Measurements from ENCODE around the gene SLC1A3. TPM values are rescaled to one million over a fixed set of nuclear protein-coding genes. Genes with fewer than 3 reads are reported as not detected.

The SLC1A3 gene
- polyA plus RNA-seq, 3 donors, result 1.3 to 3.2 (median 1.9) TPM

GRCh38 chr5:36669015-36669651, 62.7 kb downstream of the SLC1A3 start:
- no peak for DNase-seq (ENCODE audit: extremely low read depth in 1 of 11, low read depth in 9 of 11, low spot score in 4 of 11)

DNA sequence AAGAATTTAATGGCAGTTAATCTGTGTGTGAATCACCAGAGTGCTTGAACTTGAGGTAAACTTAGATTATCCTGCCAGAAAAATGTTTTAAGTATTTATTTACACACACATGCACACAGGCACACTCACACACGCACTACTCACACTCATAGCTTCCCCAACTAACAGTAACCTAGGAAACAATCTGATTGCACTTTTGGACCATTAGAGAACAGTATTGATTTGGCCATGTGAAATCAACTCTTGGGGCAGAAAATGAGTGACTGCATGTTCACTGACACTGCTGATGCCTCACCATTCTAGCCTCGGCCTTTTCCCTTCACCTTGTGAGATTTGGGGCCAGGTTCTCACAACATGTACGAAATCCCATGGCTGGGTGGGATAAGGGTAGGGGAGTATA, 64.1 kb downstream of the SLC1A3 start:
- DNase-seq (ENCODE audit: extremely low read depth in 1 of 11, low read depth in 9 of 11, low spot score in 4 of 11), result no peak

DNA sequence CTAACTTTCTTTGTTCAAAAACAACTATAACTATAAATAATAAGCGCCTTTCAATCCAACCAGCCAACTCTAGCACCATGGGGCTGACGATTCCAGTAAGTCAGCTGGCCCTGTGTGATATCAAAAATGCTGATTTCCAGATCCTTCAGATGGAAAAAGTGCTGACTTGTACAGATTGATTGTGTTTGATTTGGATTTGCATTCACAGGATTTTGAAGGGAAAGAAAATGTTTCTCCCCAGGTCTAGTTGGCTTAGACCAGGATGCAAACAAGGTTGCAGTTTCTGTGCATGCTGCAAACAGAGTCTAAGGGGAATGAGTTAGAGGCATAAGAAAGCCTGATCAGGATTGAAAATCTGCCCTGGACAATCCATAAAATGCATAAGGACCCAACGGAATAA, 68.9 kb downstream of the SLC1A3 start:
- DNase-seq (ENCODE audit: extremely low read depth in 1 of 11, low read depth in 9 of 11, low spot score in 4 of 11), result no peak

DNA sequence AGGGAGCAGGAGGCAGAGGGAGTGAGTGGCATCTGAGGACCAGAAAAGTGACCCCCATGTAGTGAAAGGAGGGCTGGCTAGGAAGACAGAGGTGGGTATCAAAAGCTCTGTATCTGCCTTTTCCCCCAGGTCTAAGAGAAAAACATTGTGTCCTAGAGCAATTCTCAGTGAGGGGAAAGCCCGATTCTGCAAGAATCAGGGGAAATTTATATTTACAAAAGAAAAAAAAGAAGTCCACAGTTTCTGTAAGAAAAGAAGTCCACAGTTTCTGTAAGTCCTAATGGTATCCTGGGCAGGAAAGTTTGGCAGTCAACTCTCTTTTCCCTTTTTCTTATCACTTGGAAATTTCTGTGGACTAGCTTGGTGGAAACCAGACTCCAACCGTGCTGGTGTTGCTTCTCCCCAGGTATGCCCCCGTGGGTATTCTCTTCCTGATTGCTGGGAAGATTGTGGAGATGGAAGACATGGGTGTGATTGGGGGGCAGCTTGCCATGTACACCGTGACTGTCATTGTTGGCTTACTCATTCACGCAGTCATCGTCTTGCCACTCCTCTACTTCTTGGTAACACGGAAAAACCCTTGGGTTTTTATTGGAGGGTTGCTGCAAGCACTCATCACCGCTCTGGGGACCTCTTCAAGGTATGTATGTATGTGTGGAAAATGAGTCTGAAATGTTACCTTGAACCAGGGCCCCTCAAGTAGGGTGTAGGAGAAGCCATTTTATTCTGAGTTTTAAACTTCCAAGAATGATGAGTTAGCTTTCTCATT, 73.0 kb downstream of the SLC1A3 start:
- DNase-seq (ENCODE audit: extremely low read depth in 1 of 11, low read depth in 9 of 11, low spot score in 4 of 11), result no peak

- no peak for DNase-seq (ENCODE audit: extremely low read depth in 1 of 11, low read depth in 9 of 11, low spot score in 4 of 11)
These were observed 73.7 kb downstream of the SLC1A3 start for GRCh38 chr5:36680066-36680465.

DNA sequence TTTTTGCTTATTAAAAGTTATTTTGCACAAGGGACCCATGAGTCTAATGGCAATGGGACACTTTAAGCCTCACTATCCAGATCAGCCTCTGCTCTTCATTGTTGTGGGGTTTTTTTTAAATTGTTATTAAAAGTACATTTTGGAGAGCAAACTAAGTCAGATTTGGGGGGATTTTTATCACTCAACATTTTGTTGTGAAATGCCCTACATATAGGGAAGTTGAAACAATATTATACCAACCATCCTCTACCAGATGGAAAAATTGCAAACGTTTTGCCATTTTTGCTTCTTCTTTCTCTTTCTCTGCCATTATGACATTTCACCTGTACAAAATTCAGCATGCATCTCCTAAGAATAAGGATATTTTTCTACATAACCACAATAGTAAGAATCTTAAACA, 75.3 kb downstream of the SLC1A3 start:
- no peak for DNase-seq (ENCODE audit: extremely low read depth in 1 of 11, low read depth in 9 of 11, low spot score in 4 of 11)

DNA sequence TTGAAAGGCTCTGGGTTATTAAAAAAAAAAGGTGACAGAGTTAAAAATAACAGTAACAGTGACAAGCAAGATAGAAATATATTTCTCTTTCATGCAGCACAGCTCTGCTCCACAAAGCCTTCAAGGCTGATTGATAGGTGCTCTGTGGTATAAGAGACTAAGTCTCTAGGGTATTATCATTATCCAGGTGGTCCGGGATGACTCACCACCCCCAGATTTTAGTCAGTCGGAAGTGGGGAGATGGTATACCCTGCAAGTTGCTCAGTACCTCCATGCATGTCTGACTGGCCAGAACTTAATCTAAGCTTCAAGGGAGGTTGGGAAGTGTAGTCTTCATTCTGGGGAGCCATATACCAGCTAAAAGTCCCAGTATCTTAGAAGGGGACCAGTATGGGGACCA, 76.1 kb downstream of the SLC1A3 start:
- no peak for DNase-seq (ENCODE audit: extremely low read depth in 1 of 11, low read depth in 9 of 11, low spot score in 4 of 11)

GRCh38 chr5:36683821-36684434, 77.5 kb downstream of the SLC1A3 start:
- DNase-seq (ENCODE audit: extremely low read depth in 1 of 11, low read depth in 9 of 11, low spot score in 4 of 11), result no peak

DNA sequence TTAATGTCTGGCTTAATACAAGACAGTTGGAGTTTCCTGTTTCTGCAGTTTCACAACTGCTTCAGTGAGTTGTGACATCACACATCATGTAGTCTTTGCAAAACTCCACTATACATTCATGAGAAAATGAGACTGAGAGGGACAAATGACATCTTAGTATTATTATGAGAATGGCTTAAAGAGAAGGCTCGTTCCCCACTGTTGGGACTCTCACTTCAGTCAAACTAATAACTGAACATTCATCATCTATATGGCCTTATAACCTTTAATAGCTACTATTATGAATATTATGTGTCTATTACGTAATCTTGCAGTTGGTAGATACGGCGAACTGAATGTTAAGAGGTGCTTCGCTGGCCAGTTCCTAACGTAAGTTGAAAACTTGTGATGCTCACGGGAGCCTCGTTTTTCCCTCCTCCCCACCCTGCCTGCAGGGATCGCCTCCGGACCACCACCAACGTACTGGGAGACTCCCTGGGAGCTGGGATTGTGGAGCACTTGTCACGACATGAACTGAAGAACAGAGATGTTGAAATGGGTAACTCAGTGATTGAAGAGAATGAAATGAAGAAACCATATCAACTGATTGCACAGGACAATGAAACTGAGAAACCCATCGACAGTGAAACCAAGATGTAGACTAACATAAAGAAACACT, 79.4 kb downstream of the SLC1A3 start:
- DNase-seq (ENCODE audit: extremely low read depth in 1 of 11, low read depth in 9 of 11, low spot score in 4 of 11), result no peak

GRCh38 chr5:36686881-36687280, 80.5 kb downstream of the SLC1A3 start:
- no peak for DNase-seq (ENCODE audit: extremely low read depth in 1 of 11, low read depth in 9 of 11, low spot score in 4 of 11)

DNA sequence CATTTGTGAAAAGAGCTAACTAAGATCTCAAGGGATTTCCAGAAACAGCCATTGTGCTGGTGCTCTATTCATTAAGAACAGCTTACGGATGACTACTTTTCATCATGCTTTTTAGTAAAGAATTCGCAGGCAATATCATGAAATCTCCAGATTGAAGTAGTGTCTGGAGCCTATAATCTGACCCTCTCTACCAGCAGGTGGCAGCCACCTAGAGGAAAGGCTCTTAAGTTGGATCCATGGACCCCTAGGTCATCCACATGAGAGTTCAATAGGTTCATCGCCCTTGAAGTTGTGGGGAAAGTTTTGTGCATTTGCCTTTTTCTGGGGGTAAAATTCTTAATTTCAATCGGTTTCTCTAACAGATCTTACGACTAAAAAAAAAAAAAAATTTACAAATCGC, 82.3 kb downstream of the SLC1A3 start:
- no peak for DNase-seq (ENCODE audit: extremely low read depth in 1 of 11, low read depth in 9 of 11, low spot score in 4 of 11)

DNA sequence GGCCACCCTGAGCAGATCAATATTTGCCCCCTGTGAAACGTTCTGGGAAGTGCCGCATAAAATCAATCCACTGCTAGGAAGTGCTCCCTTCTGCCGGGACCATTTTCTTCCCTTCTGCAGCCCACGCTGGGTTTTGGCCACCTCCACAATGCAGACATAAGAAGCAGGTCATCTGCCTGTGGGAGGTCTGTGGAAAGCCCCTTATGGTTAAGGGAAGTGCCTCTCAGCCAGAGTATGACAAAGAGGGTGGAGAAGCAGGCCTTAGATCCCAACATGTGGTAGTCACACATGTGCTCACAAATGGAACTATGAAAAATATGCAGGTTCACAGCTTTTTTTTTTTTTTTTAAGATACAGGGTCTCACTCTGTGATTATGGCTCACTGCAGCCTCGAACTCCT, 82.8 kb downstream of the SLC1A3 start:
- no peak for DNase-seq (ENCODE audit: extremely low read depth in 1 of 11, low read depth in 9 of 11, low spot score in 4 of 11)

- DNase-seq (ENCODE audit: extremely low read depth in 1 of 11, low read depth in 9 of 11, low spot score in 4 of 11), result peak in 9 of 11 donors; percentile 45 to 70 (median 66)
These were observed 83.9 kb downstream of the SLC1A3 start for GRCh38 chr5:36690041-36690961.

- no peak for DNase-seq (ENCODE audit: extremely low read depth in 1 of 11, low read depth in 9 of 11, low spot score in 4 of 11)
These were observed 84.8 kb downstream of the SLC1A3 start for GRCh38 chr5:36691226-36691625.

DNA sequence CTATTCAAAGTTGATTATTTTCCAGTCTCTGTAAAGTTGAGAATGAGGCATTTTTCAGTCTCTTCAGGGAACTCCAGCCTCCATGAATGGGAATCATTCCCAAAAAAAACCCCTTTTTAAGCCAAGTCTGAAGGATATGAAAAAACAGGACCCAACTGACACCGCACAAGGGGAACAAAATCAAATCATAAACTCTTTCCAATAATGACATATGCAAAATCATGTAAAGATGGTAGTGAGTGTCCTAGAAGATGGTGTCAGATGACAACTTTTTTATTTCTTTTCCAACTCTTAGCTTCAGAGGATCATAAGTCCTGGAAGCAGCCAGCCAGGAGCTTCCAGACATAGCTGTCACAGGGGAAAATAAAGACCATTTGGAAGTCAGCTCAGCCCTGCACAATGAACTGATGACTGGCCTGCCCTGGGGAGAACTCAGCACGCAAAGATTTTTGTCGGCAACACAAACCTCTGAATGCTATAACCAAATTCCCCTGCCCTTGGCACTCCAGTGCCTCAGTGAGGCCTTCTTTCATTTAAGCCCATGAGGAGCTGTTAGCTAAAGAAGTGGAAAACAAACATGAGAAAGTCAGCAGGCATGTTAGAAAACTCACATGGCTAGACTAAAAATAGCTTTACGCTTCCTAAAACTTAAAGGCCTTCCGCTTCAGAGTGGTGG, 85.4 kb downstream of the SLC1A3 start:
- DNase-seq (ENCODE audit: extremely low read depth in 1 of 11, low read depth in 9 of 11, low spot score in 4 of 11), result no peak

- peak in 9 of 11 donors; percentile 42 to 72 (median 61) for DNase-seq (ENCODE audit: extremely low read depth in 1 of 11, low read depth in 9 of 11, low spot score in 4 of 11)
These were observed 86.7 kb downstream of the SLC1A3 start for GRCh38 chr5:36692791-36693763.

DNA sequence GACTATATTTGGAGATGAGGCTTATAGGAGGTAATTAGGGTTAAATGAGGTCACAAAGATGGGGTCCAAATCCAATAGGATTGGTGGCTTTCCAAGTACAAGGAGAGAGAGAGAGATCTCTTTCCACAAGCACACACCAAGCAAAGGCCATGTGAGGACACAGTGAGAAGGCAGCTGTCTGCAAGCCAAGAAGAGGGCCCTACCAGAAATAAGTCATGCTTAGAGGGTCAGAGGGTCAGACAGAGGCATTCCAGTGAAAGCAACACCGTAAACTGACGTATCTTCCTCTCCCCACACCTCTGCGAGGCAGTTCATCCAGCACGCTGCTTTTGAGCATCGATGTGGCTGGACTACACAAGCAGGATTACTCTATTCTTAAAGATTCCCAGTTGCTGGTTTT, 87.9 kb downstream of the SLC1A3 start:
- no peak for DNase-seq (ENCODE audit: extremely low read depth in 1 of 11, low read depth in 9 of 11, low spot score in 4 of 11)

All from renal cortex interstitium (tissue), 11 donors.